NCI-H2171 treated with DMSO at 0.1 percent for 48 hours (cell line): Measurements from ENCODE around the gene MGST2.
"Not testable (repeated sequence)": the region's sequence is repeated elsewhere in the genome, so short reads cannot be mapped to it uniquely, and the experiment has no call there.

Experiments used
- DNase-seq: peaks from one replicate; lab custom pipeline; 2025; lab: John Stamatoyannopoulos, UW

The MGST2 gene

DNA sequence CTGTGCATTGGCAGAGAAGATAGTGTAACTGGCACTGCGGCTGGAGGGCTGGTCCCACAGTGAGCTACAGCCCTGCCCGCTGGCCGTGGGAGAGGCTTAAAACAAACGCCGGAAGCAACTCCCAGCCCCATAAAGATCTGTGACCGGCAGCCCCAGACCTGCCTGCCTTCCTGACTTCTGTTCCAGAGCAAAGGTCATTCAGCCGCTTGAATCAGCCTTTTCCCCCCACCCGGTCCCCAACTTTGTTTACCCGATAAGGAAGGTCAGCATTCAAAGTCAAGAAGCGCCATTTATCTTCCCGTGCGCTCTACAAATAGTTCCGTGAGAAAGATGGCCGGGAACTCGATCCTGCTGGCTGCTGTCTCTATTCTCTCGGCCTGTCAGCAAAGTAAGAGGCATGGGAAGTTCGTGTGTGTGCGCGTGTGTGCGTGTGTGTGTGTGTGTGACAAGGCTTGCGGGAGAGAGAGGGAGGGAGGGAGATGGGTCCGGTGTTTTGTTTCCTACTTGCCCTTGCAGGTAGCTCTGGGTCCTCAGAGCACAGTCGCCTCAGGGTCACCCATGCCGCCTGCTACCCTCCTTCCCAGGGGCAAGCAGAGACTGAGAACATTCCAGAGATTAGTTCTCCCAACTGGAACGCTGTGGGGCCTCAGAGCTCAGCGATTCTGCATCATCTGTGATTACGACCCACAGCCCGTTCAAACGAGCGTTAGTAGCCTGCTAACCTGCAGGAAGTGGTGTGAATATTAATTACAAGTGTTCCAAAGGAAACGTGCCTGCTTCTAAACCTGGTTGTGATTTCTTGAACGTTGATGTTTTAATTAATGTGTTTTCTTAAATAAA lies at the start of gene MGST2:
MGST2 (plus strand) TSS at position 130 of the 840 bp plus-strand sequence; CDS start at position 331, 201 bp downstream.
- DNase-seq = peak; percentile 77

DNA sequence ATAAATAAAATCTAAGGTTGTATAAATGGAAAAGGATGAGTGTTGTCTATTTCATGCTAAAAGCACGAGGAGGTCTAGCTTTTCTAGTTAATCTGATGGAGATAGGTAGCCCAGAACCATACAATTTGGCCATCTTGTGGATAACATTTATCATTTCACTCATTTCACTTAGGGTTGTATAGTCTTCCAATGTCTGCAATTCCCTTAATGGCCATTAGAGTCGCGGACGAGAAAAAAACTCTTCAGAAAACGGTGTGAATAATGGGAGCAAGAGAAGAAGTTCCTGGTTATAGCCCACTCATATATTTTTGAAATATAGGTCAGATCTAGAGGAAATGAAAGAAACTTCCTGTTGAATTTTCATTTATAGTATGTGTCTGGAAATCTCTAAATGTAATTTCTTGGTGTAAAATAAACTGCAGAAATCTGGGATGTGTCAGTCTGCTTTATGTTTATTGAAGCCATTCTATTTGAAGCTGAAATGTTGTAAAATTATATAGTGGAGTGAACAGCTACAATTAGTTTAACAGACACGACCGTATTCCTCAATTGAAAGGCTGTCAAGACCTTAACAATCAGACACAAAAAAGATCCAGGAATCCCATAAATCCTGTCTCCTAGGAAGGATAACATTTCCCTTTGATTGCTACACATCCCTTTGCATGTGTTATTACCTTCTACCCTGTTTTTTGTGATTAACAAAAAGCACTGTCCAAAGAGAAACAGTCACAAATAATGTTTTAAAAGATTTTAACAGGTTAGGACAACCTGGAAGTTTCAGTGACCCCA lies 47.7 kb upstream of the MGST2 start:
- DNase-seq = no peak

DNA sequence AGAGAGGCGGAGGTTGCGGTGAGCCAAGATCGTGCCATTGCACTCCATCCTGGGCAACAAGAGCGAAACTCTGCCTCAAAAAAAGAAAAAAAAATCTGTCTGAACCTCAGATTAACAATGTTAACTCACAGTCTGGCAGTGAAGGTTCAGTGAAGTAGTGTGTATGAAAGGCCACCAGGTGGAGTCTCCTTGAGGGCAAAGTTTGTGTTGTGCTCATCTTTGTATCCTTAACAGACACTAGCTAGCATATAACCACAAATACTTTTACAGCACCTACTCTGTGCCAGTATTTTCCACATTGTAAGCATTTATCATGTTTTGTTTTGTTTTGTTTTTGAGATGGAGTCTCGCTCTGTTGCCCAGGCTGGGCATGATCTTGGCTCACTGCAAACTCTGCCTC lies 46.0 kb upstream of the MGST2 start:
- peak; percentile 8 for DNase-seq

DNA sequence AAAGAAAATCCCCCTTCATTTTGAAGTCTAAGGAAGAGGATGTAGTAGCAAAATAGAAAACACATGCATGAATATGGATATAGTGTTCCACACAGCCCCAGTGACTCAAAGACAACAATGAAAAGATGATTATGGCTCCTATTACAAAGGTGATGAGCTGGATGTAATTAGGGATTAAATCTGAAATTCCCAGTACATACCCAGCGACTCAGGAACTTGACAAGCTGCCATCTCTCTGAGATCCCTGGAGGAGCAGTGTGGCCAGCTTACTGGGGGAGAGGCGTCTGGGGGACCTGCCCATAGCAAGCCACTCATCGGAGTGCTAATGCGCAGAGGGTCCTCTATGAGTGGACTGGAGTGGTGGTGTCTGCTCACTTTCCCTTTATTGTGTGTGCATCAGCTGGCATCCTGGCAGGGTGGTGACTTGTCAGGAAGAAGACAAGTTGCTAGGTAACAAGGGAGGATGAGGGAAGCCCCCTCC lies 42.7 kb upstream of the MGST2 start:
- peak; percentile 15 for DNase-seq

DNA sequence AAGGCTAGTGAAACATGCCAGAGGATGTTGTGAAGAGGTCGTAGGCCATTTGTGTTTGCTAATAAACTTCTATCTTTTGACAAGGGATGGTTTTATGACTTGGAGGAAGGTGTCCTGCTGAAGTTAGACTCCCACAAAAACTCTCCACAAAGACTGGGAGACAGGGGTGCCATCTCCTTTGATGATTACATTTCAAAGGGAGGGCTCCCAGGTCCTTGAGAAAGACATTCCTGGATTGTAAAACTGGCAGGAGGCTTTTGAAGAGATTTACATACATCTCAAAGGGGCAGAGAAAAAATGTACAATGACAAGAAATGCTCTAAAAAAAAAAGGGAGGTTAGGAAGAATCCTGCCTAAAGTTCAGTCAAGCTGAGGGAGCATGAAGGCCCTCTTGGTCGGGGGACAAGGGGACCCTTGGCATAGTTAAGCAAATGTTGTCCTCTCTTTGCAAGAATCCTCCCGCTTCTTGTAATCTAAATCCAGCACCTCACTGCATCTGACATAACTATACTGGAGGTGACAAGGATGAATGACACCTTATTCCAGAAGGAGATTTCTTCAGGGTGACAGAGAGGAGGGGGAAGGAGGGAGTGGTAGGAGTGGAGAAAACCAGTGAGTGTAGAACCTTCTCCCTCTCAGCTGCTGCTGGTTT lies 41.1 kb upstream of the MGST2 start:
- DNase-seq = no peak

DNA sequence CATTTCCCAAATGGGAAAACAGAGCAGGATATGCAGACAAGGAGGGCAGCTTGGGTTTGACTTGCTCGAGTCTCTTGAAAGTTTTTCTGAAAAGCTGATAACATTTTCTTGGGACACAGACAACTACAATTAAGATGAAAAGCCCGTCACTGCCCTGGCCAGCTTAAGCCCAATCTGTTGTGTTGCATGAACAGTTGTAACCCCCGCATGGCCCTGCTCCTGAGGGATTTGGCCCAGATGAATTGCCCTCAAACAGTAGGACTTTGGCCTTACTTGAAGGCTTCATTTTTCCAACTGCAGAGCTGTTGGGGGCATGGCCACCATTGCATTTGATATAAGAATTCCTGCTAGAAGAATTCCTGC lies 40.5 kb upstream of the MGST2 start:
- DNase-seq = no peak

DNA sequence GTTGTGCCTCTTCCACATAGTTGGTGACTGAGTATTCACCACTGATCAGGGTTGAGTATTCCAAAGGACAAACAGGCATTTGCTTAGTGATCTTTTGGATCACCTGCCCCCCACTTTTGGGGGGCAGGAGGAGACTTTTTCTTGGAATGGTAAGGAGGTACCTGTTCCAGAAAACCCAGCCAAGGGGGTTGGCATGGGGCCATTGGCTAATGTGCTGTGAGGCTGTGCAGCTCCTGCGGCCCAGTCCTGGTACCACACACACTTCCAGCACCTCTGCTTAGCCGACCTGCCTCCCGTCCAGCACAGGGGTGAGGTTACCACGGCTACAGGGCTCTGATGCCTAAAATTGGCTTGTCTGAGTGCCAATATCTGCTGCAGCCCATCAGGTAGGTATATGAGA lies 40.1 kb upstream of the MGST2 start:
- DNase-seq = no peak

DNA sequence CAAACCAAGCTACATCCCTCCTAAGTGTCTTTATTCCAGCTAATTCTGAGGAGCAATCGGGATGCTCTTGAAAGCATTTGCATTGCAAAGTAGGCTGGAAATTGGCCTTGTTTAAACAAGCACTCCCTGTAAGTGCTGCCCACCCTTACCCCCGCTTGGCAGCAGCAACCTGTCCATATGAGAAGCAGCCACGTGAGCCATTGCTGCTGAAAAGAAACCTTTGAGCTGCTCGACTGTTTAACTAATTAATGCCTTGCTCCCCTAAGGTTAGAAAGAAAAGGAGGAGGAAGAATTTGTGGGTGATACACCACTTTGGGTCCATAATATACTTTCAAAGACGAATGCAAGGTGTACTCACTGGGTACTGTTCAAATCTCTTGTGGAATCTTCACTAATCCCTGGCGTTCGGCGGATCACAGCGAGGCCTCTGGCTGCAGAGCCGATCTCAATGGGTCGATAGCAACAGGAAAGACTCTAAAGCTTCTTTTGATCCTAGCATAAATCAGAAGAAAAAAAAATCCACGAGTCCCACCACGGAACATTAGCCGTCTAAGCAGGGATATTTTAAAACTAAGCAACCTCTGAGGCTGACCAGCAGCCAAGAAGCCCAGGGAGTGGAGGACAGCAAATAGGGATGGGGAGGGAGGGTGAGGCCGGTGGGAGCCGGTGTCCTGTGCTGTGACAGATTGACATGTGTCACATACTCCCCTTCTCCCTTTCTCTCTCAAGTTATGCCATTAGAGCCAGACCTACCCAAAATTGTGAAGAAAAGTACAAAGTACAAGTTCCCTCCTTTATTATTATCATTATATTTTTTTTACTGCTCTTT lies 37.2 kb upstream of the MGST2 start:
- DNase-seq = no peak

DNA sequence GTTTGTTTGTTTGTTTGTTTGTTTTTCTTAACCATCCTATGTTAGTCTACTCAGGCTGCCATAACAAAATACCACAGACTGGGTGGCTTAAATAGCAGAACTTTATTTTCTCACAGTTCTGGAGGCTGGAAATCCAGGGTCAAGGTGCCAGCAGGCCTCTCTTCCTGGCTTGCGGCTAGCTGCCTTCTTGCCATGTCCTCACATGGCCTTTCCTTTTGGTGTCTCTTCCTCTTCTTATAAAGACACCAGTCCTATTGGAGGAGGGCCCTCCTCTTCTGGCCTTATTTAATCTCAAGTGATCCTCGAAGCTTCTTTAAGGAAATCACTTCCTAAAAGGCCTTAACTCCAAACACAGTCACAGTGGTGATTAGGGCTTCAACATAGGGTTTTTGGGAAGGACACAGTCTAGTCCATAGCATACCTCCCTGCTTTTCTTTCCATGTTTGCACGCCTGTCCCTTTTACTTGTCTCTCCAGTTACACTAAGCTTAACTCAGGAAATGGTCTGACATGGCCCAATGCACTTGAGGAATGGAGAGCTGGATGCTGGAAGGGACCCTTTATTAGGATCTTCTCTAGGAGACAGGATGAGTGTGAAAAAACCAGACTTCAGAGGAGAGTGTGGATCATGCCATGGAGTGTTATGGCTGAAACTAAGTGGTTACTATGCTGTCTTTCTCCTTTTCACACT lies 36.0 kb upstream of the MGST2 start:
- DNase-seq = no peak

DNA sequence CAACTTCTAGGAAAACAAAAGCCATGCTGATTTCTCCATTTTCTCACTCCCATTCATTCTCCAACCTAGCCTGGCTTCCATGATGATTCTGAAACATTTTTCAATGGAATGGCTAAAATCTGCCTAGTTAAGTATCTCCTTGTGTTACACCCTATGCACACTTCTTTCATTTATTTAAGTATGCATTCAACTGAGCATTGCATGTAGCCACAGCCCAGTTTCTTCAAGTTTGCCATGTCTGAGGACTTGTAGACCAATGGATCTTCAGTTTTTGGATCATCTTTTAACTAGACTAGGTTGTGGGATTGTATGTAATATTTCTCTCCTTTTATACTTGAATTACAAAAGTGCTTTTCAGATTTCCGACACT lies 35.5 kb upstream of the MGST2 start:
- DNase-seq = no peak

DNA sequence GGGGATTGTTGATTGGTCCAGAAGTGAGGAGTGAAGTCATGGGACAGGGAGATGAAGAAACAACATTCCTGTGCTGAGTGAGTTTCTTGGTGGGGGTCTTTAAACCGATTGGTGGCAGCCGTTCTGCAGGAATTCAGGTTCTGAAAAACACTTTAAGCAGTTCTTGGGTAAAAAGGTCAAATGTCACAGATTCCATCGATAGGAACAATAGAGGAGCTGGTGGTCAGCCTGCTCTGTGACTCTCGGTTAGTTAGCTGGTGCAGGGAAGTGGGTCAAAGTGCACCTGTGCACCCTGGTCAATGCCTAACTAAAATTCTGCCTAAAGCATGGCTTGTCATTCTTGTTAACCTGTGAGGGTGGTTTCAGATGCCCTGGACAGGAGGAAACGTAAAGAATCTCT lies 34.6 kb upstream of the MGST2 start:
- DNase-seq = no peak

DNA sequence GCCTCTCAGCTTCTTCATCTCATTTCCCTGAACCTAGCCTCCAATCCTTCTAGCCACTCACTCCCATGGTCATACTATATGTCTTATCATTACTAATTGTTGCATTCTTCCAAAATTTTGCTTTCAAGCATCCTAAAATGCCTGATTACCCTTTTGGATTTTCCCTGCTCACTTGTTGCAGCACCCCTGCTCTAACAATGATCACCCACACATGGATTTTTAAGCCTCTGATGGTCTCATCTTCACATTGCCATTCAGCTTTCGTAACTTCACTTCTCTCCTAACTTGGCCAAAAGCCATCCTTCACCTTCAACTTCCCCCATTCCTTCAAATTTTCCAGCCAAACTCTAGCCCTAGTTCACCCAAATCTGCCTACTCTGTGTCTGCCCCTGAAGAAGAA lies 33.8 kb upstream of the MGST2 start:
- no peak for DNase-seq

DNA sequence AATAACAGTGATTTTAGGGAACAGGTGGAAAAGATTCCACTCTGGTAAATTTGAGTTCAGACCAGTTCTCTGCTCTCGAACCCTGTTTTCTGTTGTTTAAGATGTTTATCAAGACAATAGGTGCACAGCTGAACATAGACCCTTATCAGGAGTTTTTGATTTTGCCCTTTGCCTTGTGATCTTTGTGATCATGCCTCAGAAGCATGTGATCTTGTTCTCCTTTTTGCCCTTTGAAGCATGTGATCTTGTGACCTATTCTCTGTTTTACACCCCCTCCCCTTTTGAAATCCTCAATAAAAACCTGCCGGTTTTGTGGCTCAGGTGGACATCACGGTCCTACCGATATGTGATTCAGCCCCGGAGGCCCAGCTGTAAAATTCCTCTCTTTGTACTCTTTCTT lies 32.9 kb upstream of the MGST2 start:
- not testable (repeated sequence) for DNase-seq

DNA sequence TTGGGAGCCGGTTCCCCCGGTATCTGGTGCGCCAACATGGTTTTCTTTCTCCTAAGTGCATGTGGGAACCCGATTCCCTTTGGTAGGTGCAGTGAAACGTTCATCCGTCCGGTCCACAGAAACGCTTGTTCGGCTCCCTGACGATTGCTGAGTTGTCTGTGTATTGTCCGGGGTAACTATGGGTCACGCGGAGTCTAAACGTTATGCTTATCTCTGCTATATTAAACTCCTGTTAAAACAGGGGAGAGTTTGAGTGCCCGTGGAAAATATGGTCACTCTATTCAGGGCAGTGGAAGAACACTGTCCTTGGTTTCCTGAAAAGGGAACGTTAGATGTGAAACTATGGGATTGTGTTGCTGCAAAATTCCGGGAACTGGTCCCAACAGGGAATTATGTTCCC lies 32.4 kb upstream of the MGST2 start:
- no peak for DNase-seq

DNA sequence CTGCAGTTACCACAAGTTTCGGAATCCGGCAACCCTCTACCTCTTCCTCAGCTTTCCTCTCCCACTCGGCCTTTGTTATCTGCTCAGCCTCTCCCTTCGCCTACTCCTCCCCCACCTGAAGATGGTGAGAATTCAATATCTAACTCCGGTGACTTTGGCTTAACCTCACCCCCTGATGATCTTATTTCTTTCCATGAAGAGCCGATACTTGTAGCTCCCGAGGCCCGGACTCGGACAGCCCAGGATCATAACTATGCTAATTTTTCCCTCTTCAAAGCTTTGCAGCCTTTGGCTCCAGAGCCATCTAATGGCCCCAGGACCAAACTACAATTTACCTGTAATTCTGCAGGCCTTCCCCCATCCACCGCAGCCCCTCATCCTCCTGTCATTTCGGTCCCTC lies 32.0 kb upstream of the MGST2 start:
- DNase-seq = peak; percentile 3

DNA sequence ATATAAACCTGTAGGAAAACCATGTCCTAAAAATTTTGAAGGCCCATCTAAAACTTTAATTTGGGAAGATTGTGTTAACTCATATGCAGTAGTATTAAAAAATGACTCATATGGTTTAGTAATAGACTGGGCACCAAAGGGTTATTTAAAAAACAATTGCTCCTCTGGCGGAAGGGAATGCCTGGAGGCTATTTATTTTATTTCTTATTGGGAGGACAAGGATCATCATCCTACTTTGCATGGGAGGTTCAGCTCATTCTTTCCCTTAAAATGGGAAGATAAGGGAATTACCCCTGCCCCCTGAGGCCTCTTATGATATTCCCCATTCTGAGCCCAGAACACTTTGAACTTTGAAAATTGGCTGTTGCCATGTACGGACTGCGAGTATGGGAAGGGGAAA lies 29.7 kb upstream of the MGST2 start:
- no peak for DNase-seq

DNA sequence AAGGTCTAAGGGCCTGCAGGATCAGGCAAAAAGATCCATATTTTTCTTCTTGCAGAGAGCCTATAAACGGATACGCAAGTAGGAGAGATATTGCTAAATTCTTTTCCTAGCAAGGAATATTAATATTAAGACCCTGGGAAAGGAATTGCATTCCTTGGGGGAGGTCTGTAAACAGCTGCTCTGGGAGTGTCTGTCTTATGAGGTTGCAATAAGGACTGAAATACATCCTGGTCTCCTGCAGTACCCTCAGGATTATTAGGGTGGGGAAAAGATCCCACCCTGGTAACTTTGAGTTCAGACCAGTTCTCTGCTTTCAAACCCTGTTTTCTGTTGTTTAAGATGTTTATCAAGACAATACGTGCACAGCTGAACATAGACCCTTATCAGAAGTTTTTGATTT lies 27.3 kb upstream of the MGST2 start:
- not testable (repeated sequence) for DNase-seq

DNA sequence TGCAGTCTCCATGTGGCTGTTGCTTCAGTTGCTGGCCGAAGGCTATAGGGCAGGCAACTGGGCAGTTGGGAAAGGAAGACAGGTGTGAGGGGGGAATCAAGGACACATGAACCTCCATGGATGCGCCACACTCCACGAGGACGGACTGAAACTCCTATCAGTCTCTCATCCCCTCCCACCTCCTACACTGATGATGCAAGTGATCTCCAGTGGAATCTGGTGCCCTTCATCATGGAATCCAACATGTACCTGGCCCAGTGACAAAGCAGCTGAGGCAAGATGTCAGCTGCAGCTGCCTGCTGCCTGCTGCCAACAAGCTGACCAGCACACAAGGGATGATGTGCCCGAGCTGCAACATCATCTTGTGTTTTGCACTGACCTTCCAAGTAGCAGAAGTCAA lies 26.0 kb upstream of the MGST2 start:
- DNase-seq = no peak

DNA sequence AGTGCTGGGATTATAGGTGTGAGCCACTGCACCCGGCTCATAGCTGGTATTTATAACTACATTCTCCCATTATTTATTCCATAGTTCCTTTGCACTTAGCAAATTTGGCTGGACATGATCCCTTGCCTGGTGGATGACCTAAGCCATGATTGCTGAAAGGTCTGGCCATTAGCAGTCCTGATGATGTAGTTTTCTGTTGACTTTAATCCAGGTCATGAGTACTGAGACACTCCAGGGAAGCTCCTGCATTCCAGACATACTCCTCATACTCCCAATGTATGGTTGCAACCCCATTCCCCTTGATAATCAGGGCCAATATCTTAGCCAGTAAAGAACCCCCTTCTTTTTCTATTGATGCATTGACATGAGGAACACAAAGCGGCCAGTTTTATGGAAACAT lies 24.4 kb upstream of the MGST2 start:
- no peak for DNase-seq

DNA sequence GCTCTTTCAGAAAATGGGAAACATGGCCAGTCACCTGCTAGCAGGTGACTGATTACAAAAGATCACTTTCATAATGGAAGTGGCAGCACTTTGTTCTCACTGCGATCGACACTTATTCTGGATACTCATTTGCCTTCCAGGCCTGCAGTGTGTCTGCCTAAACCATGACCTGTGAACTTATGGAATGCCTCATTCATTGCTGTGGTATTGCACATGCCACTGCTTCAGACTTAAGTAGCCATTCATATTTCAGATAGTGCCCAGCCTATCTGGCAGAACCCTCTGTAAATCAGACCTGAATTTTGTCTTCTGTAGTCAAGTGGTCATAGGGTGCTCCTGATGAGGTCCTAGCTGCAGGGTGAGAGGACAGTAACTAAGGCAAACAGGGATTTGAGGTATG lies 23.3 kb upstream of the MGST2 start:
- DNase-seq = no peak
